Mononuclear cell (primary cell): Measurements from ENCODE around the gene CCL27. TPM values are rescaled to one million over a fixed set of nuclear protein-coding genes. Genes with fewer than 3 reads are reported as not detected.

Experiments
- H3K27me3 ChIP-seq: 2 replicates; pipeline ENCODE4 v1.6.0; 2011; ENCODE audit warnings: low read length, control low read depth; ENCODE audit not compliant: insufficient read depth
- H3K4me1 ChIP-seq: 2 replicates; pipeline ENCODE4 v1.5.1; 2011; ENCODE audit warnings: mild to moderate bottlenecking, low read length, control low read depth; ENCODE audit not compliant: insufficient read depth
- H3K4me3 ChIP-seq: 2 replicates; pipeline ENCODE4 v1.5.1; 2011; ENCODE audit warnings: mild to moderate bottlenecking, low read length, moderate library complexity
- H3K9me3 ChIP-seq: 2 replicates; pipeline ENCODE4 v1.5.1; 2011; ENCODE audit warnings: low read depth, mild to moderate bottlenecking, control low read depth, low read length
- total RNA-seq: library from RNA; depleted of rRNA; stranded (reverse); fragments of >200 nt; gene quantifications from one replicate; pipeline ENCODE4 v1.2.3, GENCODE V29; 2012

CCL27 gene
- total RNA-seq, 1 donor, result 0.21 TPM

DNA sequence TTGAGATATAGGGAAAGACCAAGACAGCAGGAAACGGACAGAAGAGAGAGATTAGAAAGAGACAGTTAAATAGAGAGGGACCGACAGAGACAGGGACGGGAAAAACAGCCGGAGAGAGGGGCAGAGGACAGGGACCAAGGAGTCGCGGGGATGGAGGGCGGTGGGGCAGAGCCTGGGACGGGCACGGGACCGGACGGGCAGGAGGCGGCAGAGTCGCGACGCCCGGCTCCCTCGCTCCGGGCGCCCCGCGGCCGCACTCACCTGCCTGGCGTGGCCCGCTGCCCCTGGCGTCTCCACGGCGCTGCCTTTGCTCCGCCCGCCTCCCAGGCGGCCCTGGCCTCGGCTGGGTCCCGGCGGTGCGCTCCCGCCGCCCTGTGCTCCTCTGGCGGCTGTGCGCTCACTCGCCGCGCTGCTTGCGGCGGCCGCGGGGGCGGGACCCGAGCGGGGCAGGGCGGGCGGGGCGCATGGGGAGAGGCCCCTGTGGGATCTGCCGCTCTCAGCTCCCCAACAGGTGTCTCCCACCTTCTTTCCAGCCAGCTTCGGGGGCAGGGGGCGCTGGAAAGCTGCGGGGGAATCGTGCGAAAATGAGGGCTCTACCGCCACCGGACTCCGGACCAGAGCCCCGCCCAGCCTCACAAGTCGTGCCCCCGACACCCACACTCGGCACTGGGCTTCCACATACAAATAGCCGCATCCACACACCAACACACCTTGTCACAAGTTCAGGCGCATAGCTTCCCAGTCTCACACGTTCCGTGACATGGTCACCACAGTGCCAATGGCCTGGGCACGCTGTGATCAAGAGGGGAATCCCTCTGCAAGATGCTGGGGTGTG is 33.6 kb downstream of the CCL27 start, which contains the start of gene ARID3C:
Gene ARID3C (minus strand): TSS at position 411 of the 835 bp plus-strand sequence. CDS start 1,052 bp downstream, outside the sequence.
- H3K27me3 ChIP-seq, result peaks cover 70% of the 10 kb centered on the region
- no peak within 1 kb of the TSS for H3K4me3 ChIP-seq
- H3K9me3 ChIP-seq, result no peaks in the 10 kb centered on the region
- H3K4me1 ChIP-seq, result peaks cover 12% of the 10 kb centered on the region

DNA sequence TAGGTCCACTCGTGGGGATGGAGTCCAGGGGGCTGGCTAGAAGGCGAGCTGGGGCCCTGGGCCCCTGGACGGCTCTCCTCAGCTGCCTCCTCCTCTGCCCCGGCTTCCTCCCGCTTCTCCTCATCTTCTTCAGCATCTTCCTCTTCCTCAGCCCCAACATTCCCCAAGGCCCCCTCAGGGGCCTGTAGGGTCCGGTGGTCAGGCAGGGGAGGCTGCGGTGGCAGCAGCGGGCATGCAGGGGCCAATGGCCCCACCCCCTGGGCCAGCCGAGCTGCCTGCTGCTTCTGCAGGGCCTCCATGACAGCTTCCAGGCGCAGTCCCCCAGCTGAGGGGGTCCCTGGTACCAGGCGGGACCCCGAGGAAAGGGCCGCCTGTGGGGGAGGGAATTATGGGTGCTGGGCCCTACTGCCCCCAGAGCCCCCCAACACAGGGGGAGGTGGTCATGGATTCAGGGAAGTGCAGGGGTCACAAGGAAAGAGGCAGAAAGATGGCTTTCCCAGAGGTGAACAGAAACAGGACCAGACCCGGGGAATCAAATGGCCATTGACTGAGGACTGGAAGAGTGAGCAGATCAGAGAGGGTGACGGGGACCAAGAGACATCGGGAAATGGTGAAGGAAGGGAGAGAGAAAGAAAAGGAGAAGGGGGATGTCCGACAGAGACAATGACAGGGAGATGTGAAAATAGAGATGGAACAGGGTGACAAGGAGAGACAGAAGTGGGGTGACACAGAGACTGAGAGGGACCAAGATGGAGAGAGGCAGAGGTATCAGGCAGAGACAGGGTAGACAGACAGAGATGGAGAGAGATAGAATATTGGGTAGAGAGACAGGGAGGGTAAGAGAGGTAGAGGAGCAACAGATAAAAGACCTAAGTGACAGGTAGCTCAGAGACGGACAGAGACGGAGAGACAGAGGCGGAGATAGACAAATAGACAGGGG is 34.5 kb downstream of the CCL27 start:
- Histone ChIP-seq H3K9me3 (no peaks in the 10 kb centered on the region), H3K4me3 (no peak overlapping the region), H3K27me3 (peaks cover 77% of the 10 kb centered on the region), H3K4me1 (peaks cover 14% of the 10 kb centered on the region)

GRCh38 chr9:34625186-34625486 is 37.3 kb downstream of the CCL27 start:
- Histone ChIP-seq H3K27me3 (peaks cover 81% of the 10 kb centered on the region), H3K4me3 (no peak overlapping the region), H3K9me3 (no peaks in the 10 kb centered on the region), H3K4me1 (peaks cover 20% of the 10 kb centered on the region)

DNA sequence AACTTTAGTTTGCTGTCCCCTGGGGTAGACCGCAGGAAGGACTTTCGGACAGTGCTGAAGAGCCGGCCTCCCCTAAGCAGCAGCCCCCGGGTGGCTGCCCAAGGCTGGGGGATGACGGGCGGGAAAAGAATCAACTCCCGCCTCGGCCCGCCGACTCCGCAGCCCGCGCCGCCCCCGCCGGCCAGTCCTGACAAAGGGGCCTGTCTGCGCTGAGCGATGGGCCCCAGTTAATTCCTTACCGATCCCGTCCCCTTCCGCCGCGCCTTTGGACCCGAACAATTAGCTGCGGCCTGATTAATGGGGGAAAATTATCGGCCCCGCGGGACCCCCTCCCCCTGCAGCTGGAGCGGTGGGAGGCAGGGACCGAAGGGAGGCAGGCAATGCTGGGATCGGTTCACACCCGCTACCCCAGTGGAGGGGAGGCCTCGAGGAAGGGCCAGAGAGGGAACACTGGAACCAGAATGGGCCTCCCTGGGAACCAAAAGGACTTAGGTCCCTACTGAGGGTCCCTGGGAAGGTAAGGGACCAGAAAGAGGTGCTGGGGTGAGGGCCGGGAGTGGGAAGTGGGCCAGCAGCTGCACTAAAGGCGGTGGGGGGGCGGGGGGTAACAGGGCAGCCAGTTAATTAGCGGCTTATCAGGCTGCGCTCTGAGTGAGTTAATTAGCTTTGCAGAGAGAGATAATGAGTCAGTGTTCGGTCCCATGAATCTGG is 37.8 kb downstream of the CCL27 start:
- H3K4me3 ChIP-seq, result no peak overlapping the region
- H3K4me1 ChIP-seq, result peaks cover 25% of the 10 kb centered on the region
- peaks cover 76% of the 10 kb centered on the region for H3K27me3 ChIP-seq
- no peaks in the 10 kb centered on the region for H3K9me3 ChIP-seq

- peaks cover 26% of the 10 kb centered on the region for H3K4me1 ChIP-seq
- peaks cover 69% of the 10 kb centered on the region for H3K27me3 ChIP-seq
- no peak overlapping the region for H3K4me3 ChIP-seq
- no peaks in the 10 kb centered on the region for H3K9me3 ChIP-seq
Measured at GRCh38 chr9:34623374-34624235, 38.9 kb downstream of the CCL27 start.

DNA sequence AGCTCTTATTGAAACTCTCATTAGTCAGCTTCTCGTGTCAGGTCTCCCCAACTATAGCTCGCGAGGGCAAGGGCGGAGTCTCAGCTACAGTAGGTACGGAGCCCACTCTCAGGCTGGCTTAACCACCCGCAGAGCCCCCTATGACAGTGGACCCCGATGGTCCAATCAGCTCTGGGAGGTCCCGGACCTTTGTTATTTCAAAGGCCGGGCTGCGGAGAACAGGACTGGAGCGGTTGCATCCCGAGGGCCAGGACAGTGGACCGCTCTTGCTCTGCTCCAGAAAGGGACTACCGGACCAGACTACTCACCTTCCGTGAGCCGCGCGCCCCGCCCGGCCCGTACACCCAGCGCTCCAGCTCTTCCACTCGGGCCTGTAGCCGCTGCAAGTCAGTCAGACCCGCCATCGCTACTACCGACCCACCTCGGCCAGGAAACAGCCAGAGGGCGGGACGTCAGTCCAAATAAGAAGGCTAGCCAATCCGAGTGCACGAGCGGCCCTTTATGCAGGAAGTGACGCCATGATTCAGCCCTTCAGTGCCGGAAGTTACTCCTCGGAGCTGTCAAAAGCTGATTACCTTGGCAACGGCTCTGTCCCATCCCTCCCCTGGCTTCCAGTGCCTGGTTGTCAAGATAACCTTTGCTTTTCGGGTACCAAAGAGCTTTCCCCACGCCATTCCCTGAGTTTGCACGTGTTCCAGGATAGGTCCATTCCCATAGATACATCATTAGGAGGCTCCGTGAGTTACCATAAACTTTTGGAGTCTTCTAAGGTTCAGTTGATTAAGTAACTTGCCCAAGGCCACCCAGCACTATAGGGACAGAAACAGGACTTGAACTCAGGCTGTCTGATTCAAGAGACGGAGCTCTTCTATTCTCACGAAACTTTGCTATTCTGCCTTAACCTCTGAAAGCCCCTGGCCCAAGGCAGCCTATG is 42.1 kb downstream of the CCL27 start, which contains the start of gene DCTN3:
Gene DCTN3 (minus strand): TSS at position 435 of the 934 bp plus-strand sequence. CDS start 31 bp downstream, at position 404.
- peak within 1 kb of the TSS; percentile 76 for H3K4me3 ChIP-seq
- H3K4me1 ChIP-seq, result peaks cover 19% of the 10 kb centered on the region
- H3K27me3 ChIP-seq, result peaks cover 36% of the 10 kb centered on the region
- no peaks in the 10 kb centered on the region for H3K9me3 ChIP-seq

DNA sequence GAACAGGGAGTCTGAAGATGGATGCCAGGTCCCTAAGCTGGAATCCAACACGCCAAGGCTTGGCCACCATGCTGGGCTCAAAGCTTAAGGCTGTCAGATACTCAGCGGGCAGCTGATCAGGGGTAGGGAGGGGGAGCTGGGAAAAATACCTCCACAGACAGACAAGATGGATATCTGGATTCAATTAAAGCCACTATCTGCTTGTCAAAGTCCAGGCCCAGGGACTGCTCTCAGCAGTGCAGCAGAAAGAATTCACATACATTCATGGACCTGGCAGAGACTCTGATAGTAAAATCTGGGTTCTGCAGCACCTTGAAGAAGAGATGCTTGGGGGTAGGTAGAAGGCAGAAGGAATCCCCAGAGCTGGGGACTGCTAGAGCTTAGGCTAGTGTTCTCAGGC is 47.3 kb downstream of the CCL27 start:
- Histone ChIP-seq H3K4me3 (no peak overlapping the region), H3K9me3 (no peaks in the 10 kb centered on the region), H3K4me1 (peaks cover 29% of the 10 kb centered on the region), H3K27me3 (no peaks in the 10 kb centered on the region)

DNA sequence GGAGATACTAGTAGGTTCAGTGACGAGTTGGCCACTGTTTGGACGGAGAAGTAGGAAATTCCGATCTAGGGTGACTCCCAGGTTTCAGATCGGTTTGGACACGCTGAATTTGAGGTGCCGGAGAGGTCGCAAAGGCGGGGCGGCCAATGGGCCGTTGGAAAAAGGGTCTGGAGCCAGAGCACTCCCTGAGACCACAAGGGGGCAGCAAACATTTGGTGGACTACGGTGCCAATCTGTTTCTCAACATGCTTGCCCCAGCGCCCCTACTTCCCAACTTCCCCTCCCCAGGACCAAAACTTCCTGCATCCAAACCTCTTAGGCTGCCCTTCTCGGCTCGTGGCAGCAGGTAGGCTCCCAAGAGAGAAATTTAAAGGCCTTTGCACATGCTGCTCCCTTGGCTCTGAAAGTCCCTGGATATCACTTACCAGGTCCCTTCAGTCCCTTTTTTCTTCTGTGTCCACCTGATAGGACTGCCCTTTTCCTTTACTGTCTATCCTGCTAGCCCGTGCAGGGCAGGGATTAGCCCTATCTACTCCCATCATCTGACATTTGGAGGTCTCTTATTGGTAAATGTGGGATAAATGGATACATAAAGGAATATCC is 49.6 kb downstream of the CCL27 start:
- Histone ChIP-seq H3K4me1 (peaks cover 22% of the 10 kb centered on the region), H3K9me3 (no peaks in the 10 kb centered on the region), H3K27me3 (no peaks in the 10 kb centered on the region), H3K4me3 (peak overlapping the region; percentile 80)

Other genes starting within 250 kb of the CCL27 start
- gene FAM219A, start 204.1 kb downstream of the CCL27 start, total RNA-seq, result 2.0 TPM
- gene DNAI1, start 203.9 kb downstream of the CCL27 start, total RNA-seq, result not detected
- 0.63 TPM for gene ENHO, start 139.7 kb downstream of the CCL27 start, total RNA-seq
- gene CNTFR, start 72.9 kb downstream of the CCL27 start, total RNA-seq, result not detected
- 6.1 TPM for gene RPP25L, start 50.6 kb downstream of the CCL27 start, total RNA-seq
- 43.6 TPM for gene DCTN3, start 42.2 kb downstream of the CCL27 start, total RNA-seq
- gene ARID3C, start 33.6 kb downstream of the CCL27 start, total RNA-seq, result not detected
- 15.6 TPM for gene SIGMAR1, start 24.9 kb downstream of the CCL27 start, total RNA-seq
- 46.4 TPM for gene GALT, start 16.0 kb downstream of the CCL27 start, total RNA-seq
- gene IL11RA, start 10.5 kb downstream of the CCL27 start, total RNA-seq, result 17.8 TPM
- not detected for gene CCL19, start 28.6 kb upstream of the CCL27 start, total RNA-seq
- not detected for gene CCL21, start 47.5 kb upstream of the CCL27 start, total RNA-seq